ENCODE measurements around the gene BTBD2.

DNA sequence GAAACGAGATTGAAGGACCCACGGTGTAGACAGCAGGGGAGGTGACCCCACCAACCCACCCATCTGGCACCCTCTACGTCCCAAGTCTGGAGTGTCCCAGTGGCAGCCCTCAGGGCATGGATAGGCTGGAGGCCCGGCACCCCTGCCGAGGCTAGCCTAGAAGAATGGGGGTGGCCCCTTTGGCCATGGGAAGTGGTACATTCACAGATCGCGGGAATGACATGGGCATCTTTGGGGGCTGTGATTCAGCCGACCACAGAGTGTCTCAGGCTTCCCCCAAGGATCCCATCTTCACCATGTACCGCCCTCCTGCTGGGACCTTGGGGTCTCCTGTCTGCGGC, 46.8 kb upstream of the BTBD2 start:
- TF ChIP-seq, protein P1, sequence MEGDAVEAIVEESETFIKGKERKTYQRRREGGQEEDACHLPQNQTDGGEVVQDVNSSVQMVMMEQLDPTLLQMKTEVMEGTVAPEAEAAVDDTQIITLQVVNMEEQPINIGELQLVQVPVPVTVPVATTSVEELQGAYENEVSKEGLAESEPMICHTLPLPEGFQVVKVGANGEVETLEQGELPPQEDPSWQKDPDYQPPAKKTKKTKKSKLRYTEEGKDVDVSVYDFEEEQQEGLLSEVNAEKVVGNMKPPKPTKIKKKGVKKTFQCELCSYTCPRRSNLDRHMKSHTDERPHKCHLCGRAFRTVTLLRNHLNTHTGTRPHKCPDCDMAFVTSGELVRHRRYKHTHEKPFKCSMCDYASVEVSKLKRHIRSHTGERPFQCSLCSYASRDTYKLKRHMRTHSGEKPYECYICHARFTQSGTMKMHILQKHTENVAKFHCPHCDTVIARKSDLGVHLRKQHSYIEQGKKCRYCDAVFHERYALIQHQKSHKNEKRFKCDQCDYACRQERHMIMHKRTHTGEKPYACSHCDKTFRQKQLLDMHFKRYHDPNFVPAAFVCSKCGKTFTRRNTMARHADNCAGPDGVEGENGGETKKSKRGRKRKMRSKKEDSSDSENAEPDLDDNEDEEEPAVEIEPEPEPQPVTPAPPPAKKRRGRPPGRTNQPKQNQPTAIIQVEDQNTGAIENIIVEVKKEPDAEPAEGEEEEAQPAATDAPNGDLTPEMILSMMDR (IDR thresholded peaks at IDR 0.05), result no peak
- TF ChIP-seq EP300 (IDR thresholded peaks at IDR 0.05) (no peak), POLR2A (IDR thresholded peaks at IDR 0.05) (no peak), POLR2AphosphoS5 (IDR thresholded peaks at IDR 0.05) (no peak)

All from sigmoid colon (tissue), 4 donors.